Body of pancreas (tissue), 4 donors: ENCODE results near the gene TRIM61. TPM values are rescaled to one million over a fixed set of nuclear protein-coding genes. Genes with fewer than 3 reads are reported as not detected.
"Not testable (repeated sequence)": the region's sequence is repeated elsewhere in the genome, so short reads cannot be mapped to it uniquely, and the experiment has no call there.

Experiments
- ATAC-seq: fragments of 150-250 bp; one replicate; pipeline ENCODE4 v1.9.1; 2016
- DNase-seq, 4 donors: peaks; one replicate each; pipeline ENCODE4 v3.0.0-alpha.2; 2019
- H3K27ac ChIP-seq, 4 donors: fragments of 200-600 bp; sonication (generic); 1 replicate in 3 of 4; 2 replicates in 1 of 4; pipeline versions ENCODE4 v1.5.1 to v1.6.1; 2016 to 2019; ENCODE audit warnings: mild to moderate bottlenecking in 1 of 4, mixed read lengths in 1 of 4, moderate library complexity in 1 of 4
- H3K27me3 ChIP-seq, 2 donors: fragments of 200-600 bp; sonication (generic); one replicate each; pipeline ENCODE4 v1.6.0; 2016; ENCODE audit warnings: mild to moderate bottlenecking in 1 of 2
- H3K36me3 ChIP-seq, 2 donors: fragments of 200-600 bp; sonication (generic); replicated peaks in 1 of 2; 2 replicates each; pipeline ENCODE4 v1.5.1; 2016; ENCODE audit warnings: low read depth in 2 of 2; ENCODE audit not compliant: insufficient read depth in 1 of 2
- H3K4me1 ChIP-seq: fragments of 200-600 bp; sonication (generic); one replicate; pipeline ENCODE4 v1.6.0; 2016
- H3K4me3 ChIP-seq, 2 donors: fragments of 200-600 bp; sonication (generic); 1 replicate in 1 of 2; 2 replicates in 1 of 2; pipeline ENCODE4 v1.5.1; 2016 to 2019
- H3K9me3 ChIP-seq, 3 donors: fragments of 200-600 bp; sonication (generic); 1 replicate in 2 of 3; 2 replicates in 1 of 3; pipeline ENCODE4 v1.5.1; 2016
- POLR2A ChIP-seq, 3 donors: fragments of 450-650 bp; IDR thresholded peaks; one replicate each; pipeline ENCODE4 v1.6.1; 2016; ENCODE audit warnings: antibody characterized with exemption in 3 of 3, mild to moderate bottlenecking in 2 of 3
- WGBS, 2 donors: methylation state at CpG; one replicate each; pipeline ENCODE4 v1.1.5; 2017; 5-methylcytosine and 5-hydroxymethylcytosine counted together
- intact Hi-C: fragments of 100-400 bp; cut with DNase I; formaldehyde crosslinking; loops from one replicate; pipeline ENCODE4 v1.15.1; 2023
- total RNA-seq, 2 donors: library from RNA; depleted of rRNA; stranded (reverse); fragments of >200 nt; gene quantifications; one replicate each; pipeline ENCODE4 v1.1.0, GENCODE V29; 2016
- TF ChIP-seq, protein P1 (sequence below), 7 experiments: fragments of 450-650 bp in 4 of 7; fragments of 200-600 bp in 3 of 7; sonication (generic) in 3 of 7; IDR thresholded peaks; one replicate each; pipeline ENCODE4 v1.5.1; 2016 to 2019; ENCODE audit warnings: antibody characterized with exemption in 7 of 7

The TRIM61 gene
- total RNA-seq, 2 donors from 2014 or later, result not detected

DNA sequence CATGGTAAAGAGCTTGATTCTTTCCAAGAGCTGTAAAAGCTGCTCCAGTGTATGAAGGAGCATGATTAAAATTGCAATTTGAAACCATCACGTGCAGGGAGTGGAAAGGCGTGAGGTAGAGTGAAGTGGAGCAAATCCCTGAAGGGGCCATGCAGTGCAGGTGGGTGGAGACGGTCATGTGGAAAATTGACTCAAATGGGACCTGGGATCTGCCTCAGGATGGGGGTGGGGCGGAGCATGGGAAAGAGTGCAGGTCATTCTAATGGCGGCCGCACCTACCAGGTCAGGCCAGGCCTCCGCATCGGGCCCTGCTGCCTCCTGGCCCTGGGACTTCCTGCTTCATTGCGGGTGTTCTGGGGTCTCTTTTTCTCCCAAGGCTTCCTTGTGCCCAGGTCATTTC lies 29.0 kb upstream of the TRIM61 start:
- intact Hi-C loops, result no loop called here
- WGBS, 2 donors, result 72 to 80% methylated on average over 7 to 9 of the region's 9 CpGs
- DNase-seq, result no peak
- H3K4me3 ChIP-seq, result no peak overlapping the region
- TF ChIP-seq POLR2A (IDR thresholded peaks at IDR 0.05), result no peak
- TF ChIP-seq, protein P1, sequence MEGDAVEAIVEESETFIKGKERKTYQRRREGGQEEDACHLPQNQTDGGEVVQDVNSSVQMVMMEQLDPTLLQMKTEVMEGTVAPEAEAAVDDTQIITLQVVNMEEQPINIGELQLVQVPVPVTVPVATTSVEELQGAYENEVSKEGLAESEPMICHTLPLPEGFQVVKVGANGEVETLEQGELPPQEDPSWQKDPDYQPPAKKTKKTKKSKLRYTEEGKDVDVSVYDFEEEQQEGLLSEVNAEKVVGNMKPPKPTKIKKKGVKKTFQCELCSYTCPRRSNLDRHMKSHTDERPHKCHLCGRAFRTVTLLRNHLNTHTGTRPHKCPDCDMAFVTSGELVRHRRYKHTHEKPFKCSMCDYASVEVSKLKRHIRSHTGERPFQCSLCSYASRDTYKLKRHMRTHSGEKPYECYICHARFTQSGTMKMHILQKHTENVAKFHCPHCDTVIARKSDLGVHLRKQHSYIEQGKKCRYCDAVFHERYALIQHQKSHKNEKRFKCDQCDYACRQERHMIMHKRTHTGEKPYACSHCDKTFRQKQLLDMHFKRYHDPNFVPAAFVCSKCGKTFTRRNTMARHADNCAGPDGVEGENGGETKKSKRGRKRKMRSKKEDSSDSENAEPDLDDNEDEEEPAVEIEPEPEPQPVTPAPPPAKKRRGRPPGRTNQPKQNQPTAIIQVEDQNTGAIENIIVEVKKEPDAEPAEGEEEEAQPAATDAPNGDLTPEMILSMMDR (IDR thresholded peaks at IDR 0.05), result no peak
- H3K4me1 ChIP-seq, result no peaks in the 10 kb centered on the region
- no peak for ATAC-seq
- no peaks in the 10 kb centered on the region for H3K9me3 ChIP-seq
- H3K36me3 ChIP-seq, result no peaks in the 10 kb centered on the region
- H3K27me3 ChIP-seq, result no peaks in the 10 kb centered on the region
- H3K27ac ChIP-seq, result no peak overlapping the region

DNA sequence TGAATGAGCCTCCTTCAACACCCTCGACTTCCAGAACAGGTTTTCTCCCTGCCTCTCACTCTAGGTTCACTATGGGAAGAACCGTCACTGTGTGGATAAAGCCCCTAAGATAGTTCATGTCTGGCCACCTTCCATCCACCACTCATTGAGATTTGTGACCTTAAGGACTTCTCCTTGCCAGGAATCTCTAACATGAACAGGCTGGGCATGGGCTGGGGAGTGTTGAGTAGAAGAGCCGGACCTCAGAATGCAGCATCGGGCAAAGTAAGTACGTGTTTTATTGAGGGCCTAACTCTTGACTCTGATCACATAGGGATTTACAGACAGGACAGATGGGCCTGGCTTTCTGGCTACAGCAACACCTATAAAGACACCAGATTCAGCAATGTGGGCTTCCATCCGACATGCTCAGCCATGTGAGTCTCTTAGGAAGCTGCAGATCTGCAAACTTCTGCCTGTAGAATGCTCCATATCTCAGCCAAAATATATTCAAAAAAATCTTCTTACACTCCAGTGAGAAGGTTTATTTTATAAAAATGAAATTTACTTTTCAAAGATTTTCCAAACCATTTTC lies 28.0 kb upstream of the TRIM61 start:
- Histone ChIP-seq H3K36me3 (no peaks in the 10 kb centered on the region), H3K9me3 (no peaks in the 10 kb centered on the region), H3K27ac (no peak overlapping the region), H3K4me3 (no peak overlapping the region), H3K4me1 (no peaks in the 10 kb centered on the region), H3K27me3 (no peaks in the 10 kb centered on the region)
- WGBS, 2 donors, result 65 to 69% methylated on average over 6 of the region's 6 CpGs
- no peak for DNase-seq
- intact Hi-C loops, result no loop called here
- TF ChIP-seq POLR2A (IDR thresholded peaks at IDR 0.05), result no peak
- TF ChIP-seq, protein P1 (IDR thresholded peaks at IDR 0.05), result no peak
- ATAC-seq, result no peak

DNA sequence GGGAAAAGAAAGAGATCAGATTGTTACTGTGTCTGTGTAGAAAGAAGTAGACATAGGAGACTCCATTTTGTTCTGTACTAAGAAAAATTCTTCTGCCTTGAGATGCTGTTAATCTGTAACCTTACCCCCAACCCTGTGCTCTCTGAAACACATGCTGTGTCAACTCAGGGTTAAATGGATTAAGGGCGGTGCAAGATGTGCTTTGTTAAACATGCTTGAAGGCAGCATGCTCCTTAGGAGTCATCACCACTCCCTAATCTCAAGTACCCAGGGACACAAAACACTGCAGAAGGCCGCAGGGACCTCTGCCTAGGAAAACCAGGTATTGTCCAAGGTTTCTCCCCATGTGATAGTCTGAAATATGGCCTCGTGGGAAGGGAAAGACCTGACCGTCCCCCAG lies 24.5 kb upstream of the TRIM61 start:
- WGBS, 2 donors, result 38 to 44% methylated on average over 3 to 4 of the region's 4 CpGs
- H3K27me3 ChIP-seq, DNase-seq, intact Hi-C loops, H3K9me3 ChIP-seq, H3K27ac ChIP-seq, H3K4me1 ChIP-seq, H3K4me3 ChIP-seq, H3K36me3 ChIP-seq, ATAC-seq: not testable (repeated sequence)

DNA sequence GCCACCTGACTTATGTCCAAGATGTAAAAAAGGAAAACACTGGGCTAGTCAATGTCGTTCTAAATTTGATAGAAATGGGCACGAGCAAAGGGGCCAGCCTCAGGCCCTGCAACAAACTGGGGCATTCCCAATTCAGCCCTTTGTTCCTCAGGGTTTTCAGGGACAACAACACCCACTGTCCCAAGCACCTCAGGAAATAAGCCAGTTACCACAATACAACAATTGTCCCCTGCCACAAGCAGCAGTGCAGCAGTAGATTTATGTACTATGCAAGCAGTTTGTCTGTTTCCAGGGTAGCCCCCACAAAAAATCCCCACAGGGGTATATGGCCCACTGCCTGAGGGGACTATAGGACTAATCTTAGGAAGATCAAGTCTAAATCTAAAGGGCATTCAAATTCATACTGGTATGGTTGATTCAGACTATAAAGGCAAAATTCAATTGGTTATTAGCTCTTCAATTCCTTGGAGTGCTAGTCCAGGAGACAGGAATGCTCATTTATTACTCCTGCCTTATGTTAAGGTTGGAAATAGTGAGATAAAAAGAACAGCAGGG lies 21.1 kb upstream of the TRIM61 start:
- H3K4me1 ChIP-seq, H3K27ac ChIP-seq, H3K27me3 ChIP-seq, H3K9me3 ChIP-seq, ATAC-seq, H3K36me3 ChIP-seq, H3K4me3 ChIP-seq, intact Hi-C loops, DNase-seq: not testable (repeated sequence)
- WGBS, 2 donors, result 52 to 55% methylated on average over 2 of the region's 2 CpGs

DNA sequence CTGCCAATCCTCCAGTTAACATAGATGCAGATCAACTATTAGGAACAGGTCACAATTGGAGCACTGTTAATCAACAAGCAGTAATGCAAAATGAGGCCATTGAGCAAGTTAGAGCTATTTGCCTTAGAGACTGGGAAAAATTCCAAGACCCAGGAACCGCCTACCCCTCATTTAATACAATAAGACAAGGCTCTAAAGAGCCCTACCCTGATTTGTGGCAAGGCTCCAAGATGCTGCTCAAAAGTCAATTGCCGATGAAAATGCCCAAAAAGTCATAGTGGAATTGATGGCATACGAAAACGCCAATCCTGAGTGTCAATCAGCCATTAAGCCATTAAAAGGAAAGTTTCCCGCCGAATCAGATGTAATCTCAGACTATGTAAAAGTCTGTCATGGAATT lies 20.5 kb upstream of the TRIM61 start:
- Histone ChIP-seq H3K4me3 (no peak overlapping the region), H3K9me3 (no peaks in the 10 kb centered on the region), H3K27me3 (no peaks in the 10 kb centered on the region), H3K27ac (no peak overlapping the region), H3K4me1 (no peaks in the 10 kb centered on the region), H3K36me3 (no peaks in the 10 kb centered on the region)
- TF ChIP-seq, protein P1 (IDR thresholded peaks at IDR 0.05), result no peak
- no peak for TF ChIP-seq POLR2A (IDR thresholded peaks at IDR 0.05)
- WGBS, 2 donors, result 50 to 56% methylated on average over 6 of the region's 6 CpGs
- no peak for DNase-seq
- no peak for ATAC-seq
- intact Hi-C loops, result no loop called here

DNA sequence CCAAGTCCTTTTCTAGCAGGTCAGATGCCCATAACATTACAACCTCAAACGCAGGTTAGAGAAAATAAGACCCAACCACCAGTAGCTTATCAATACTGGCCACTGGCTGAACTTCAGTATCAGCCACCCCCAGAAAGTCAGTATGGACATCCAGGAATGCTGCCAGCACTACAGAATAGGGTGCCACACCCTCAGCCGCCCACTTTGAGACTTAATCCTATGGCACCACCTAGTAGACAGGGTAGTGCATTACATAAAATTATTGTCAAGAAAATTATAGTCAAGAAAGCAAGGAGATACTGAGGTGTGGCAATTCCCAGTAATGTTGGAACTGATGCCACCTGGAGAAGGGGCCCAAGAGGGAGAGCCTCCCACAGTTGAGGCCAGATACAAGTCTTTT lies 19.9 kb upstream of the TRIM61 start:
- WGBS, 2 donors, result 77 to 81% methylated on average over 2 of the region's 2 CpGs
- ATAC-seq (no peak), DNase-seq (no peak)
- no peaks in the 10 kb centered on the region for H3K9me3 ChIP-seq
- no peaks in the 10 kb centered on the region for H3K4me1 ChIP-seq
- TF ChIP-seq, protein P1 (IDR thresholded peaks at IDR 0.05), result peak in 1 of 7 experiments; percentile 11
- no peak for TF ChIP-seq POLR2A (IDR thresholded peaks at IDR 0.05)
- intact Hi-C loops, result no loop called here
- H3K27ac ChIP-seq, result no peak overlapping the region
- H3K36me3 ChIP-seq, result no peaks in the 10 kb centered on the region
- H3K27me3 ChIP-seq, result no peaks in the 10 kb centered on the region
- no peak overlapping the region for H3K4me3 ChIP-seq

DNA sequence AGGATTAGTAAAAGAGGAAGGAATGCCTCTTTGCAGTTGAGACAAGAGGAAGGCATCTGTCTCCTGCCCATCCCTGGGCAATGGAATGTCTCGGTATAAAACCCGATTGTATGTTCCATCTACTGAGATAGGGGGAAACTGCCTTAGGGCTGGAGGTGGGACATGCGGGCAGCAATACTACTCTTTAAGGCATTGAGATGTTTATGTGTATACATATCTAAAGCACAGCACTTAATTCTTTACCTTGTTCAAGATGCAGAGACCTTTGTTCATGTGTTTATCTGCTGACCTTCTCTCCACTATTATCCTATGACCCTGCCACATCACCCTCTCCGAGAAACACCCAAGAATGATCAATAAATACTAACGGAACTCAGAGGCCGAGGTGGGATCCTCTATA lies 18.7 kb upstream of the TRIM61 start:
- H3K27me3 ChIP-seq, intact Hi-C loops, H3K36me3 ChIP-seq, ATAC-seq, H3K4me3 ChIP-seq, H3K27ac ChIP-seq, DNase-seq, H3K9me3 ChIP-seq, H3K4me1 ChIP-seq: not testable (repeated sequence)
- WGBS, 2 donors, result 51 to 62% methylated on average over 6 of the region's 6 CpGs

DNA sequence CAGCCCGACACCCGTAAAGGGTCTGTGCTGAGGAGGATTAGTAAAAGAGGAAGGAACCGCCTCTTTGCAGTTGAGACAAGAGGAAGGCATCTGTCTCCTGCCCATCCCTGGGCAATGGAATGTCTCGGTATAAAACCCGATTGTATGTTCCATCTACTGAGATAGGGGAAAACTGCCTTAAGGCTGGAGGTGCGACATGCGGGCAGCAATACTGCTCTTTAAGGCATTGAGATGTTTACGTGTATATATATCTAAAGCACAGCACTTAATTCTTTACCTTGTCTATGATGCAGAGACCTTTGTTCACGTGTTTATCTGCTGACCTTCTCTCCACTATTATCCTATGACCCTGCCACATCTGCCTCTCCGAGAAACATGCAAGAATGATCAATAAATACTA lies 13.3 kb upstream of the TRIM61 start:
- H3K4me1 ChIP-seq, ATAC-seq, H3K27ac ChIP-seq, H3K4me3 ChIP-seq, H3K9me3 ChIP-seq, DNase-seq, H3K27me3 ChIP-seq, intact Hi-C loops, H3K36me3 ChIP-seq: not testable (repeated sequence)
- 59 to 73% methylated on average over 10 of the region's 10 CpGs for WGBS, 2 donors
